SK-N-MC (cell line): ENCODE data around the gene BCKDHB.

Source experiments
- DNase-seq: peaks from one replicate; pipeline ENCODE4 v3.0.0-alpha.2; 2011; ENCODE audit warnings: low read depth, low spot score
- H3K27ac ChIP-seq: fragments of 200-600 bp; sonication (generic); 2 replicates; pipeline ENCODE4 v1.5.1; 2016; ENCODE audit warnings: mixed run types
- H3K36me3 ChIP-seq: fragments of 200-600 bp; sonication (generic); 2 replicates; pipeline ENCODE4 v1.6.1; 2017; ENCODE audit warnings: antibody characterized with exemption, low read length, mixed read lengths; ENCODE audit not compliant: insufficient read depth
- H3K4me3 ChIP-seq: fragments of 200-600 bp; sonication (generic); 2 replicates; pipeline ENCODE4 v1.5.1; 2016
- H3K9ac ChIP-seq: fragments of 200-600 bp; sonication (generic); 2 replicates; pipeline ENCODE4 v1.8.0; 2017; ENCODE audit warnings: mixed run types, mixed read lengths; ENCODE audit not compliant: insufficient read length
- H3K9me3 ChIP-seq: fragments of 200-600 bp; sonication (generic); 2 replicates; pipeline ENCODE4 v1.6.1; 2017; ENCODE audit warnings: low read depth, mild to moderate bottlenecking, antibody characterized with exemption, low read length, moderate library complexity, mixed read lengths
- EZH2 ChIP-seq: fragments of 200-600 bp; sonication (generic); IDR thresholded peaks from one replicate; pipeline ENCODE4 v1.6.1; 2017; ENCODE audit warnings: antibody characterized with exemption
- FOXP2 ChIP-seq: optimal IDR thresholded peaks from 2 replicates; pipeline ENCODE3; 2011; ENCODE audit warnings: mild to moderate bottlenecking, moderate library complexity; ENCODE audit not compliant: insufficient read depth; ENCODE audit errors: extremely low read length, control extremely low read depth
- POLR2AphosphoS5 ChIP-seq: IDR thresholded peaks from 2 replicates; pipeline ENCODE4 v1.6.1; 2012; ENCODE audit warnings: mild to moderate bottlenecking, low read depth, low read length, borderline replicate concordance

BCKDHB gene

GRCh38 chr6:80314531-80314930 is 208.1 kb downstream of the BCKDHB start:
- Histone ChIP-seq H3K4me3 (no peak overlapping the region), H3K9me3 (no peaks in the 10 kb centered on the region), H3K9ac (no peak overlapping the region), H3K27ac (no peak overlapping the region), H3K36me3 (no peaks in the 10 kb centered on the region; the same call in 1 of the 2 replicates)
- no peak for DNase-seq
- TF ChIP-seq EZH2, result no peak
- TF ChIP-seq POLR2AphosphoS5, result no peak
- TF ChIP-seq FOXP2, result no peak

GRCh38 chr6:80316686-80317231 is 210.3 kb downstream of the BCKDHB start:
- no peaks in the 10 kb centered on the region for H3K9me3 ChIP-seq
- DNase-seq, result no peak
- no peak for TF ChIP-seq POLR2AphosphoS5
- TF ChIP-seq EZH2, result no peak
- no peak for TF ChIP-seq FOXP2

GRCh38 chr6:80319196-80319595 is 212.7 kb downstream of the BCKDHB start:
- H3K36me3 ChIP-seq, result no peaks in the 10 kb centered on the region
- no peak overlapping the region for H3K9ac ChIP-seq
- H3K9me3 ChIP-seq, result no peaks in the 10 kb centered on the region
- TF ChIP-seq EZH2, result no peak
- no peak for TF ChIP-seq FOXP2
- TF ChIP-seq POLR2AphosphoS5, result no peak
- H3K4me3 ChIP-seq, result no peak overlapping the region
- no peak for DNase-seq
- H3K27ac ChIP-seq, result no peak overlapping the region

More at GRCh38 chr6:80316686-80317231, 210.3 kb downstream of the BCKDHB start:
- peak overlapping the region; percentile 17 for H3K9ac ChIP-seq
- H3K36me3 ChIP-seq, result no peaks in the 10 kb centered on the region; the same call in 1 of the 2 replicates
- H3K4me3 ChIP-seq, result peak overlapping the region; percentile 36
- peak overlapping the region; percentile 86 for H3K27ac ChIP-seq

- DNase-seq, result no peak
- Histone ChIP-seq H3K36me3 (no peaks in the 10 kb centered on the region), H3K4me3 (no peak overlapping the region), H3K9me3 (no peaks in the 10 kb centered on the region), H3K27ac (no peak overlapping the region), H3K9ac (no peak overlapping the region)
- TF ChIP-seq FOXP2 (no peak), EZH2 (no peak), POLR2AphosphoS5 (no peak)
These were observed 214.5 kb downstream of the BCKDHB start for GRCh38 chr6:80321011-80321410.

GRCh38 chr6:80325742-80326141 is 219.3 kb downstream of the BCKDHB start:
- TF ChIP-seq FOXP2, result no peak
- no peak for TF ChIP-seq EZH2
- TF ChIP-seq POLR2AphosphoS5, result no peak
- H3K9me3 ChIP-seq, result no peaks in the 10 kb centered on the region
- no peak overlapping the region for H3K9ac ChIP-seq
- H3K36me3 ChIP-seq, result no peaks in the 10 kb centered on the region
- H3K4me3 ChIP-seq, result no peak overlapping the region
- no peak overlapping the region for H3K27ac ChIP-seq
- no peak for DNase-seq

GRCh38 chr6:80328652-80329051 is 222.2 kb downstream of the BCKDHB start:
- H3K27ac ChIP-seq, result no peak overlapping the region

GRCh38 chr6:80329496-80329895 is 223.0 kb downstream of the BCKDHB start:
- H3K9ac ChIP-seq, result no peak overlapping the region
- no peak overlapping the region for H3K27ac ChIP-seq
- no peaks in the 10 kb centered on the region for H3K36me3 ChIP-seq
- TF ChIP-seq POLR2AphosphoS5 (no peak), EZH2 (no peak), FOXP2 (no peak)
- DNase-seq, result no peak
- no peak overlapping the region for H3K4me3 ChIP-seq
- H3K9me3 ChIP-seq, result no peaks in the 10 kb centered on the region

More at GRCh38 chr6:80328652-80329051, 222.2 kb downstream of the BCKDHB start:
- DNase-seq, result no peak
- Histone ChIP-seq H3K9me3 (no peaks in the 10 kb centered on the region), H3K9ac (no peak overlapping the region), H3K4me3 (no peak overlapping the region), H3K36me3 (no peaks in the 10 kb centered on the region)
- TF ChIP-seq EZH2 (no peak), POLR2AphosphoS5 (no peak), FOXP2 (no peak)

GRCh38 chr6:80330961-80331360 is 224.5 kb downstream of the BCKDHB start:
- TF ChIP-seq FOXP2, result no peak
- TF ChIP-seq POLR2AphosphoS5, result no peak
- no peak for TF ChIP-seq EZH2
- DNase-seq, result no peak
- Histone ChIP-seq H3K9ac (no peak overlapping the region), H3K36me3 (no peaks in the 10 kb centered on the region), H3K27ac (no peak overlapping the region), H3K9me3 (no peaks in the 10 kb centered on the region), H3K4me3 (no peak overlapping the region)

- no peak for DNase-seq
- no peak for TF ChIP-seq EZH2
- no peak for TF ChIP-seq POLR2AphosphoS5
- no peak for TF ChIP-seq FOXP2
- Histone ChIP-seq H3K9ac (no peak overlapping the region), H3K36me3 (no peaks in the 10 kb centered on the region), H3K4me3 (no peak overlapping the region), H3K27ac (peak overlapping the region; percentile 97; the same call in 1 of the 2 replicates), H3K9me3 (no peaks in the 10 kb centered on the region)
These were observed 225.1 kb downstream of the BCKDHB start for GRCh38 chr6:80331522-80331921.
